GM21390 (cell line): Measurements from ENCODE around the gene AGRN.
"Not testable (repeated sequence)": the region's sequence is repeated elsewhere in the genome, so short reads cannot be mapped to it uniquely, and the experiment has no call there.

ENCODE experiments used
- ATAC-seq: cut with Tn5 transposase; IDR thresholded peaks from one replicate; pipeline ENCODE4 v1.9.1; 2021; ENCODE audit not compliant: unreplicated experiment

The AGRN gene

GRCh38 chr1:999725-1000356, 20.1 kb upstream of the AGRN start, which contains the start of gene HES4:
HES4 (minus strand) TSS chr1:1000097; CDS start chr1:999973, 124 bp downstream.
- ATAC-seq: no peak

- no peak for ATAC-seq
Observed at GRCh38 chr1:1000357-1001056, 19.4 kb upstream of the AGRN start.

- no peak for ATAC-seq
Observed at GRCh38 chr1:1001057-1001783, 18.7 kb upstream of the AGRN start.

GRCh38 chr1:1003618-1004419, 16.1 kb upstream of the AGRN start:
- ATAC-seq: no peak

GRCh38 chr1:1004420-1004779, 15.5 kb upstream of the AGRN start:
- no peak for ATAC-seq

- no peak for ATAC-seq
Observed at GRCh38 chr1:1004780-1005697, 14.9 kb upstream of the AGRN start.

- no peak for ATAC-seq
Observed at GRCh38 chr1:1005774-1006304, 14.1 kb upstream of the AGRN start.

GRCh38 chr1:1006305-1007159, 13.4 kb upstream of the AGRN start:
- no peak for ATAC-seq

- ATAC-seq: not testable (repeated sequence)
Observed at GRCh38 chr1:1010131-1010530, 9.8 kb upstream of the AGRN start.

- no peak for ATAC-seq
Observed at GRCh38 chr1:1011396-1011949, 8.4 kb upstream of the AGRN start.

GRCh38 chr1:1012736-1013104, 7.2 kb upstream of the AGRN start:
- peak; percentile 4 for ATAC-seq

- ATAC-seq: peak; percentile 86
Observed at GRCh38 chr1:1013105-1013921, 6.6 kb upstream of the AGRN start, which contains the start of gene ISG15. ISG15 (plus strand) TSS chr1:1013497; CDS start chr1:1013574, 77 bp downstream.

GRCh38 chr1:1013922-1014648, 5.8 kb upstream of the AGRN start:
- no peak for ATAC-seq

- no peak for ATAC-seq
Observed at GRCh38 chr1:1014799-1015681, 4.9 kb upstream of the AGRN start.

- not testable (repeated sequence) for ATAC-seq
Observed at GRCh38 chr1:1017397-1018320, 2.3 kb upstream of the AGRN start.
